Gastrocnemius medialis (tissue), 4 donors: ENCODE data around the gene AGAP1.

Experiments used
- POLR2A ChIP-seq, 2 donors: fragments of 450-650 bp; IDR thresholded peaks; one replicate each; pipeline ENCODE4 v1.6.1; 2017; ENCODE audit warnings: antibody characterized with exemption in 2 of 2, mild to moderate bottlenecking in 2 of 2, moderate library complexity in 2 of 2
- TF ChIP-seq, protein P1 (sequence below), 5 experiments: fragments of 450-650 bp in 3 of 5; fragments of 200-600 bp in 2 of 5; sonication (generic) in 2 of 5; IDR thresholded peaks in 4 of 5; conservative IDR thresholded peaks in 1 of 5; 1 replicate in 4 of 5; 2 replicates in 1 of 5; pipeline ENCODE4 v1.5.1; 2016 to 2019; ENCODE audit warnings: antibody characterized with exemption in 5 of 5, mild to moderate bottlenecking in 3 of 5, moderate library complexity in 3 of 5

DNA sequence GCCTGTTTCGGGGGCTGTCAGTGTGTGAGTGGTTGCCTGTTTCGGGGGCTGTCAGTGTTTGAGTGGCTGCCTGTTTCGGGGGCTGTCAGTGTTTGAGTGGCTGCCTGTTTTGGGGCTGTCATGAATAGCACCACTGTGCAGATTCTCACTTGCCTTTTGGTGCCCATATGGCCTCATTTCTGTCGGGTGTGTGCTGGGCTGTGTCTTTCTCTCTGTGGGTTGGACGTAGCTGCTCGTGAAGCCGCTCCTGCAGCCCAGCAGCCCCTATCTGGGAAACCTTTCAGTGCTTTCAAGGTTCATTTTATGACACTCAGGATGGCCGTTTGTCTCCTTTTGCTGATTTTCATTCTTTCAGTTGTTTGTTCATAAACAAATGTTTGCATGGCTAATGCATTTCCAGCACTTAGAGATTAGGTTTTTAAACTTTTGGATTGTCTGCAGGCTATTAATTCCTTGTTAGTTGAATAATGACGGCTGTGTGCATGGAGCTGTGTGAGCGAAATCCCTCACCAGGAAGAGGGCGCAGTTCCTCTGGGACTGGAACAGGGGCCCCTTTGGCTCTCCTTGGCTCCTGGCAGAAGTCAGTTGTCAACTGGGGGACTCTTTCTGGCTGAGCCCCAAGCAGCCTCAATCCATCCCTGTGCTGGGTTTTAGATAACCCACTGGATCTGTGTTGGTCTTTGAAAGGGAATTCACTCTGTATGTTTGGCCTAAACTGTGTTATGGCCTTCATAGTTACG is 10.8 kb downstream of the AGAP1 start:
- TF ChIP-seq, protein P1, sequence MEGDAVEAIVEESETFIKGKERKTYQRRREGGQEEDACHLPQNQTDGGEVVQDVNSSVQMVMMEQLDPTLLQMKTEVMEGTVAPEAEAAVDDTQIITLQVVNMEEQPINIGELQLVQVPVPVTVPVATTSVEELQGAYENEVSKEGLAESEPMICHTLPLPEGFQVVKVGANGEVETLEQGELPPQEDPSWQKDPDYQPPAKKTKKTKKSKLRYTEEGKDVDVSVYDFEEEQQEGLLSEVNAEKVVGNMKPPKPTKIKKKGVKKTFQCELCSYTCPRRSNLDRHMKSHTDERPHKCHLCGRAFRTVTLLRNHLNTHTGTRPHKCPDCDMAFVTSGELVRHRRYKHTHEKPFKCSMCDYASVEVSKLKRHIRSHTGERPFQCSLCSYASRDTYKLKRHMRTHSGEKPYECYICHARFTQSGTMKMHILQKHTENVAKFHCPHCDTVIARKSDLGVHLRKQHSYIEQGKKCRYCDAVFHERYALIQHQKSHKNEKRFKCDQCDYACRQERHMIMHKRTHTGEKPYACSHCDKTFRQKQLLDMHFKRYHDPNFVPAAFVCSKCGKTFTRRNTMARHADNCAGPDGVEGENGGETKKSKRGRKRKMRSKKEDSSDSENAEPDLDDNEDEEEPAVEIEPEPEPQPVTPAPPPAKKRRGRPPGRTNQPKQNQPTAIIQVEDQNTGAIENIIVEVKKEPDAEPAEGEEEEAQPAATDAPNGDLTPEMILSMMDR (IDR thresholded peaks at IDR 0.05 in 4 of 5, conservative IDR thresholded peaks at IDR 0.05 in 1 of 5), result no peak
- no peak for TF ChIP-seq POLR2A (IDR thresholded peaks at IDR 0.05)
